Small intestine (tissue), 7 donors: ENCODE measurements around the gene SERHL2. TPM values are rescaled to one million over a fixed set of nuclear protein-coding genes. Genes with fewer than 3 reads are reported as not detected.
"Not testable (repeated sequence)": the region's sequence is repeated elsewhere in the genome, so short reads cannot be mapped to it uniquely, and the experiment has no call there.

Source experiments
- DNase-seq, 2 donors: peaks; one replicate each; pipeline versions ENCODE4 v3.0.0 to v3.0.0-alpha.2; 2013
- FAIRE-seq: peaks from 2 replicates; lab custom pipeline; 2012; peaks lifted over from hg19 to GRCh38; lab: Jason Lieb, UNC
- H3K27ac ChIP-seq, 3 donors: one replicate each; pipeline ENCODE4 v1.5.1; 2013; ENCODE audit warnings: low read length in 2 of 3, mild to moderate bottlenecking in 2 of 3, control low read depth in 1 of 3, inconsistent platforms in 1 of 3, low read depth in 1 of 3, moderate library complexity in 1 of 3
- H3K27me3 ChIP-seq, 3 donors: one replicate each; pipeline ENCODE4 v1.6.1; 2013; ENCODE audit warnings: low read length in 3 of 3, inconsistent platforms in 1 of 3; ENCODE audit not compliant: control insufficient read depth in 3 of 3, insufficient read depth in 3 of 3
- H3K36me3 ChIP-seq, 3 donors: one replicate each; pipeline ENCODE4 v1.6.1; 2013; ENCODE audit warnings: low read length in 3 of 3, inconsistent platforms in 1 of 3, low read depth in 1 of 3, mild to moderate bottlenecking in 1 of 3, moderate library complexity in 1 of 3; ENCODE audit not compliant: control insufficient read depth in 3 of 3, insufficient read depth in 2 of 3
- H3K4me1 ChIP-seq, 3 donors: one replicate each; pipeline ENCODE4 v1.6.1; 2013; ENCODE audit warnings: low read length in 2 of 3, inconsistent platforms in 1 of 3, low read depth in 1 of 3, mild to moderate bottlenecking in 1 of 3, moderate library complexity in 1 of 3; ENCODE audit not compliant: control insufficient read depth in 3 of 3, insufficient read depth in 2 of 3
- H3K4me3 ChIP-seq, 3 donors: one replicate each; pipeline ENCODE4 v1.5.1; 2013; ENCODE audit warnings: low read length in 3 of 3, control low read depth in 1 of 3, inconsistent platforms in 1 of 3, low read depth in 1 of 3, mild to moderate bottlenecking in 1 of 3, moderate library complexity in 1 of 3
- H3K9me3 ChIP-seq, 2 donors: one replicate each; pipeline ENCODE4 v1.6.1; 2013; ENCODE audit warnings: low read depth in 1 of 2, low read length in 1 of 2; ENCODE audit not compliant: control insufficient read depth in 2 of 2, insufficient read depth in 1 of 2
- WGBS, 3 donors: extraction: QIAGEN DNeasy Blood & Tissue Kit; methylation state at CpG; one replicate each; pipeline ENCODE4 v1.1.7; 2013; 5-methylcytosine and 5-hydroxymethylcytosine counted together
- polyA plus RNA-seq, 4 donors: library from polyadenylated mRNA; stranded (reverse) in 3 of 4; unstranded in 1 of 4; fragments of 200-250 nt in 3 of 4; fragments of 120-200 nt in 1 of 4; gene quantifications; one replicate each; pipeline versions ENCODE4 v1.2.1 to v1.2.3, GENCODE V29; 2013
- donor health status: healthy with polysubstance abuse.
- donor health status: control.
- donor health status: control.
- donor health status: Bipolar disorder and iron deficiency.
- donor health status: healthy.

SERHL2 gene
- polyA plus RNA-seq, 4 donors: 0.89 to 4.1 (median 2.4) TPM

DNA sequence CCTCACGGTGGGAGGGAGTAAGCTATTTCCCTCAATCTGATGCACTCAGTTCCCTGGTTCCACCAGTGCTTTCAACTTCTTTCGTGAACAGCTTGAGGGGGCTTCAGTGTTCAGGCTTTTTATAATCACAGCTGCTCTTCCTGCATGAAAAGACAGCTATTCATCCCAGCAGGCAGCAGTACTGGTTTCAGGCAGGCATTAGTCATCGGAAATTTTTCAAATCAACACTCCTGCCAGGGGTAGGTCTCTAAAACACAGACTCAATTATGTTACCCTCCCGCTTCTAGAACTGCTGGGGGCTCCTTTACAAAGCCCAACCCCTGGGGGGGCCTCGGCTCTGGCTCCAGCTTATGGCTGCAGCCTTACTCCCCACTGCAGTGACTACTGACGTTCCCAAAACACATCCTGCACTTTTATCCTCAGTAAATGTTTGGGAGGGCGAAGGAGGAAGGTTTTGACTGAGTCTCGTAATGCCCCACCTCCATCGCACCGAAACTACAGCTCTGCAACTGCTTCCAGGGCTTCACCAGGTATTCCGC lies 55.1 kb downstream of the SERHL2 start:
- no peak for DNase-seq
- Histone ChIP-seq H3K36me3 (peaks cover 0 to 69% (median 0%) of the 10 kb centered on the region in 3 donors), H3K4me3 (no peak overlapping the region), H3K27me3 (no peaks in the 10 kb centered on the region), H3K9me3 (no peaks in the 10 kb centered on the region), H3K4me1 (peaks cover 2 to 17% (median 13%) of the 10 kb centered on the region in 3 donors), H3K27ac (peak overlapping the region in 1 of 3 donors; percentile 3)
- WGBS, 3 donors: 72 to 85% (median 80%) methylated on average over 11 of the region's 11 CpGs
- FAIRE-seq: no peak

DNA sequence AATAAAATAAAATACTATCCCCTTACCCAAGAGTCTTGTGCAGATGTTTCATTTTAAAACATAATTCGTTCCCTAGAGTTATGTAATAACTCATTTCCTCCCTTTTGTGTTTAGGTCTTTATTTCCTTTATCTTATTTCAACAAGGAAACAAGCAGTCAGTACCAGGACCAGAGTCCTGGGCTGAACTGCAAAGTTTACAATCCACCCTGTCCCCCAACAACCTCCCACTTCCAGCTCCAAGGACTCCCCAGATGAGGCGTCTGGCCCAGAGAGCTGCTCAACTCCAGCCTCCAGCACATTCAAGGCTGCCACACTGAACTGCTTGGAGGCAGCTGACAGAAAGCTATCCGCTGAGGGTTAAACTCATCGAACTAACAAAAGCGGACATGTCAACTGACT lies 56.4 kb downstream of the SERHL2 start:
- Histone ChIP-seq H3K27me3 (no peaks in the 10 kb centered on the region), H3K36me3 (peaks cover 0 to 59% (median 0%) of the 10 kb centered on the region in 3 donors), H3K4me3 (no peak overlapping the region), H3K4me1 (peaks cover 2 to 17% (median 13%) of the 10 kb centered on the region in 3 donors), H3K27ac (peak overlapping the region in 1 of 3 donors; percentile 25), H3K9me3 (no peaks in the 10 kb centered on the region)
- DNase-seq: no peak
- 43 to 53% (median 46%) methylated on average over 5 of the region's 5 CpGs for WGBS, 3 donors
- FAIRE-seq: no peak

DNA sequence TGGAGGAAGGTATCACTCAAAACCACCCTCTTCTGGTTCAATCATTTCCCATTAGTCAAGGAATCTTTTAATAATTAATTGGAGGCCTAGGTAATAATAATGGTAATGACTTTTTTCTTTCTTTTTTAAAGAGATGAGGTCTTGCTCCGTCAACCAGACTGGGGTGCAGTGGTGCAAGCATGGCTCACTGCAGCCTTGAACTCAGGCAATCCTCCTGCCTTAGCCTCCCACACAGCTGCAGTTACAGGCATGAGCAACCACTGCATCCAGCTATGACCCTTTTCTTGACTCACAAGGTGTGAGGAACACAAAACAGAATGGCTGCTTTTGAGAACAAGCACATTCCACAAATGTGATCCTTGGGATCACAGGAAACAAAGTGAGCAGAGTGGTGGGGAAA lies 57.3 kb downstream of the SERHL2 start:
- Histone ChIP-seq H3K4me3 (no peak overlapping the region), H3K27me3 (no peaks in the 10 kb centered on the region), H3K36me3 (peaks cover 0 to 52% (median 0%) of the 10 kb centered on the region in 3 donors), H3K9me3 (no peaks in the 10 kb centered on the region), H3K27ac (peak overlapping the region in 1 of 3 donors; percentile 48), H3K4me1 (peaks cover 2 to 24% (median 13%) of the 10 kb centered on the region in 3 donors)
- 50 to 71% (median 62%) methylated on average over 1 of the region's 1 CpG for WGBS, 3 donors
- FAIRE-seq (no peak), DNase-seq (no peak)

- WGBS, 3 donors: 65 to 81% (median 79%) methylated on average over 11 of the region's 11 CpGs
- H3K4me1 ChIP-seq: peaks cover 2 to 30% (median 13%) of the 10 kb centered on the region in 3 donors
- no peak for FAIRE-seq
- DNase-seq: no peak
- peaks cover 0 to 41% (median 0%) of the 10 kb centered on the region in 3 donors for H3K36me3 ChIP-seq
- no peaks in the 10 kb centered on the region for H3K27me3 ChIP-seq
- no peak overlapping the region for H3K4me3 ChIP-seq
- H3K27ac ChIP-seq: no peak overlapping the region
- no peaks in the 10 kb centered on the region for H3K9me3 ChIP-seq
These were observed 58.6 kb downstream of the SERHL2 start for GRCh38 chr22:42612336-42612735.

- H3K4me3 ChIP-seq: peak overlapping the region; percentile 80 to 90 (median 85)
- H3K36me3 ChIP-seq: peaks cover 0 to 34% (median 0%) of the 10 kb centered on the region in 3 donors
- 0 to 1% (median 1%) methylated on average over 10 of the region's 10 CpGs for WGBS, 3 donors
- no peaks in the 10 kb centered on the region for H3K27me3 ChIP-seq
- no peaks in the 10 kb centered on the region for H3K9me3 ChIP-seq
- FAIRE-seq (no peak), DNase-seq (peak in 1 of 2 donors; percentile 25)
- H3K27ac ChIP-seq: peak overlapping the region; percentile 90 to 96 (median 93)
- H3K4me1 ChIP-seq: peaks cover 2 to 28% (median 13%) of the 10 kb centered on the region in 3 donors
These were observed 60.1 kb downstream of the SERHL2 start for GRCh38 chr22:42613872-42614301.

- Histone ChIP-seq H3K27ac (peak within 1 kb of the TSS; percentile 90 to 96 (median 93)), H3K9me3 (no peaks in the 10 kb centered on the region), H3K27me3 (no peaks in the 10 kb centered on the region), H3K4me3 (peak within 1 kb of the TSS; percentile 80 to 90 (median 85)), H3K4me1 (peaks cover 2 to 28% (median 13%) of the 10 kb centered on the region in 3 donors), H3K36me3 (peaks cover 0 to 34% (median 4%) of the 10 kb centered on the region in 3 donors)
- FAIRE-seq (no peak), DNase-seq (peak; percentile 98 to 100)
- 0 to 1% (median 0%) methylated on average over 64 to 85 of the region's 85 CpGs for WGBS, 3 donors
These were observed 60.7 kb downstream of the SERHL2 start, which contains the start of gene POLDIP3 for GRCh38 chr22:42614312-42615091. Gene POLDIP3 (minus strand): TSS chr22:42614883. CDS start chr22:42614857, 26 bp downstream.

DNA sequence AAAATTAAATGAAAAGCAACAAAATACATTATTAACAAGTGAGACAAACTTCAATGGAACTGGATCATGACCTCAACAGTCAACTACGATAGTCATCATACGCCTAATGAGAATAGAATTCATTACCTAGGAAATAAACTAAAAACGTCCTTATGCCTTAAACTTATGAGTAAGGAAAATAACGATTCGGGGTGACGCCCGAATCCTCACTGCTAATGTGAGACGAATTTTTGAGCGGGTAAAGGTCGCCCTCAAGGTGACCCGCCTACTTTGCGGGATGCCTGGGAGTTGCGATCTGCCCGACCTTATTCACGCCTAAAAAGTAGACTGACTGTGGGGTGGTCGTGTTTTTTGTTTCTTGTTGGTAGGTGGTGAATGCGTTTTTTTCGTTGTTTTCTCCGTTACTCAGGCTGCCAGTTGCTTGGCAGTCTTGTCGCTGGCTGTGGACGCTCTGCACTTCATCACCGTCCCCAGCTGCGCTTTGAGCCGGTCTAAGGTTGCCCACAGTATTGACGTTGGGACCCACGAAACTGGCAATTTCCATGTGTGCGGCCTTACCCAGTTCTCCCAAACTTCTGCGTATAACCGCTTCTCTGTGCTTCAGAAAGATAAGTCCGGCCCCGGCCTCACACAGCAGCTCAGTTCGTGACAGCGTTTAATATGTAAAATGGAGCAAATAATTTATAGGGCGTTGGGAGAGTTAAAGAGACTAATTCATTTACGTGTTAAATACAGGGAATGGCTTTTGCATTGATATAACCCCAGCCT lies 61.5 kb downstream of the SERHL2 start:
- FAIRE-seq: peak; percentile 49
- 0% methylated on average over 35 of the region's 35 CpGs for WGBS, 3 donors

GRCh38 chr22:42615860-42616175 lies 62.1 kb downstream of the SERHL2 start:
- H3K4me3 ChIP-seq: peak overlapping the region in 2 of 3 donors; percentile 14 to 85
- H3K27me3 ChIP-seq, H3K9me3 ChIP-seq, FAIRE-seq: not testable (repeated sequence)
- H3K4me1 ChIP-seq: peaks cover 2 to 28% (median 13%) of the 10 kb centered on the region in 3 donors
- DNase-seq: peak in 1 of 2 donors; percentile 42
- H3K27ac ChIP-seq: peak overlapping the region; percentile 90 to 96 (median 93)
- peaks cover 0 to 36% (median 4%) of the 10 kb centered on the region in 3 donors for H3K36me3 ChIP-seq
- 4 to 9% (median 4%) methylated on average over 13 of the region's 13 CpGs for WGBS, 3 donors

More for the DNA sequence above, 61.5 kb downstream of the SERHL2 start:
- Histone ChIP-seq H3K4me1 (peaks cover 2 to 28% (median 13%) of the 10 kb centered on the region in 3 donors), H3K36me3 (peaks cover 0 to 36% (median 4%) of the 10 kb centered on the region in 3 donors), H3K9me3 (no peaks in the 10 kb centered on the region), H3K27ac (peak overlapping the region; percentile 90 to 96 (median 93)), H3K27me3 (no peaks in the 10 kb centered on the region), H3K4me3 (peak overlapping the region in 2 of 3 donors; percentile 14 to 85)
- DNase-seq: peak; percentile 95 to 96
